Pancreas (tissue), 10 donors: Measurements from ENCODE around the gene RAB3C. TPM values are rescaled to one million over a fixed set of nuclear protein-coding genes. Genes with fewer than 3 reads are reported as not detected.
A peak's percentile ranks its signal among the peaks of the same experiment; 100 is the strongest.

Source experiments
- ATAC-seq, 4 donors: fragments of 200-7000 bp; cut with Tn5 transposase; one replicate each; pipeline versions ENCODE4 v1.8.0 to v1.9.1; 2020; ENCODE audit warnings: mild to moderate bottlenecking in 4 of 4, moderate library complexity in 4 of 4
- DNase-seq, 6 donors: peaks; one replicate each; pipeline ENCODE4 v3.0.0-alpha.2; 2020
- FAIRE-seq: peaks from 2 replicates; lab custom pipeline; 2012; peaks lifted over from hg19 to GRCh38; lab: Jason Lieb, UNC
- H3K27ac ChIP-seq, 4 donors: fragments of 200-600 bp; sonication (generic); 1 replicate in 3 of 4; 2 replicates in 1 of 4; pipeline versions ENCODE4 v1.5.0 to v1.8.0; 2020
- H3K27me3 ChIP-seq, 4 donors: fragments of 200-600 bp; one replicate each; pipeline ENCODE4 v1.8.0; 2021
- H3K36me3 ChIP-seq, 3 donors: fragments of 200-600 bp; sonication (generic) in 1 of 3; one replicate each; pipeline versions ENCODE4 v1.5.0 to v1.8.0; 2020 to 2021
- H3K4me1 ChIP-seq, 3 donors: fragments of 200-600 bp; one replicate each; pipeline ENCODE4 v1.8.0; 2021
- H3K4me3 ChIP-seq, 4 donors: fragments of 200-600 bp; sonication (generic) in 2 of 4; one replicate each; pipeline versions ENCODE4 v1.5.0 to v1.8.0; 2020 to 2021
- H3K9me3 ChIP-seq, 4 donors: fragments of 200-600 bp; one replicate each; pipeline ENCODE4 v1.8.0; 2021
- CTCF ChIP-seq, 4 donors: fragments of 200-600 bp; sonication (generic) in 3 of 4; IDR thresholded peaks; one replicate each; pipeline versions ENCODE4 v1.5.0 to v1.8.0; 2021; ENCODE audit warnings: antibody characterized with exemption in 4 of 4
- WGBS, 2 donors: extraction: QIAGEN DNeasy Blood & Tissue Kit; methylation state at CpG; one replicate each; pipeline ENCODE4 v1.1.7; 2013; 5-methylcytosine and 5-hydroxymethylcytosine counted together
- intact Hi-C, 3 donors: fragments of 100-400 bp; cut with DNase I; formaldehyde crosslinking; loops; one replicate each; pipeline versions ENCODE4 v1.11.1 to v1.14.2; 2022
- polyA plus RNA-seq, 2 donors: library from polyadenylated mRNA; stranded (reverse); fragments of 200-250 nt; gene quantifications; one replicate each; pipeline ENCODE4 v1.2.3, GENCODE V29; 2013
- total RNA-seq, 6 donors: library from RNA; stranded (reverse); fragmentation: NEBNext Ultra II Directional in 4 of 6; extraction: Animal tissue kit (Norgen Biotek cat#: 25700) in 4 of 6; gene quantifications; one replicate each; pipeline versions ENCODE4 v1.2.1 to v1.2.4, GENCODE V29; 2021 to 2023
- donor health status: healthy with polysubstance abuse.
- donor health status: DM: no; HTN: no; CAD: no; lungs with moderate emphysema.
- donor health status: DM: no; HTN: no; CAD: no.
- donor health status: control.
- donor health status: control.
- donor health status: Bipolar disorder and iron deficiency.
- donor health status: DM: yes; HTN: yes; CAD: no.
- donor health status: DM: no; HTN: no; CAD: no.
- donor health status: DM: no; HTN: no; CAD: no.
- donor health status: DM: yes; HTN: yes; CAD: no.

RAB3C gene
- total and polyA plus RNA-seq, 8 donors: 1.7 to 9.0 (median 4.8) TPM

GRCh38 chr5:58753446-58753845 is 170.6 kb downstream of the RAB3C start:
- Histone ChIP-seq H3K4me3 (no peak overlapping the region), H3K27me3 (no peaks in the 10 kb centered on the region), H3K27ac (no peak overlapping the region), H3K36me3 (no peaks in the 10 kb centered on the region), H3K9me3 (no peaks in the 10 kb centered on the region), H3K4me1 (no peaks in the 10 kb centered on the region)
- WGBS, 2 donors: 90 to 91% methylated on average over 5 of the region's 5 CpGs
- TF ChIP-seq CTCF (IDR thresholded peaks at IDR 0.05): no peak
- DNase-seq (no peak), ATAC-seq (no peak), FAIRE-seq (no peak)
- intact Hi-C loops: no loop called here

GRCh38 chr5:58754250-58754649 is 171.4 kb downstream of the RAB3C start:
- H3K9me3 ChIP-seq: no peaks in the 10 kb centered on the region
- no peaks in the 10 kb centered on the region for H3K27me3 ChIP-seq
- H3K4me3 ChIP-seq: no peak overlapping the region
- FAIRE-seq: no peak
- no peak for TF ChIP-seq CTCF (IDR thresholded peaks at IDR 0.05)
- peak in 1 of 4 donors; percentile 48 for ATAC-seq
- H3K27ac ChIP-seq: no peak overlapping the region
- intact Hi-C loops: no loop called here
- peaks cover 0 to 4% (median 0%) of the 10 kb centered on the region in 3 donors for H3K4me1 ChIP-seq
- DNase-seq: no peak
- WGBS, 2 donors: 62 to 63% methylated on average over 6 of the region's 6 CpGs
- H3K36me3 ChIP-seq: no peaks in the 10 kb centered on the region

DNA sequence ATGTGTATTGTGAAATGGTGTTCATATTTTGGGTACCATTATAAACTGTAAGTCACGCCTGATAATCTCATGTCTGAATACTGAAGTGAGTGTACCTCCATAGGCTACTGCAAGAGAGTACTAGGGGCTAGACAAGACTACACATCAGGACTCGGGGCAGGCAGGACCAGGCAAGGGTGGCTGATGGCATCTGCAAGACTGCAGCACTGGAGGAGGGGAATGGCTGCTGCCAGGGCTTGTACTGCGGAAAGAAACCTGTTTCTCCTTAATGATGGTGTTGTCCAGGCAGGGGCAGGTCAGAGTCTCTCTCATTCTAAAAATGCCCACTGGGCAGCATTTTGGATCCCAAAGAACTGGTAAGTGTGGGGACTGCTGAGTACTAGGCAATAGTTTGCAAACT is 172.5 kb downstream of the RAB3C start:
- no peak for ATAC-seq
- intact Hi-C loops: no loop called here
- no peak for DNase-seq
- no peaks in the 10 kb centered on the region for H3K27me3 ChIP-seq
- H3K9me3 ChIP-seq: no peaks in the 10 kb centered on the region
- H3K4me1 ChIP-seq: peaks cover 0 to 7% (median 4%) of the 10 kb centered on the region in 3 donors
- no peak for FAIRE-seq
- WGBS, 2 donors: 91 to 96% methylated on average over 3 of the region's 3 CpGs
- H3K36me3 ChIP-seq: no peaks in the 10 kb centered on the region
- no peak overlapping the region for H3K4me3 ChIP-seq
- no peak overlapping the region for H3K27ac ChIP-seq
- TF ChIP-seq CTCF (IDR thresholded peaks at IDR 0.05): no peak

- Histone ChIP-seq H3K27me3 (no peaks in the 10 kb centered on the region), H3K4me3 (peak overlapping the region in 2 of 4 donors; percentile 10 to 32), H3K36me3 (no peaks in the 10 kb centered on the region), H3K4me1 (peaks cover 4 to 21% (median 15%) of the 10 kb centered on the region in 3 donors), H3K9me3 (no peaks in the 10 kb centered on the region), H3K27ac (peak overlapping the region; percentile 3 to 59 (median 40))
- DNase-seq (no peak), ATAC-seq (peak; percentile 26 to 67 (median 60)), FAIRE-seq (no peak)
- intact Hi-C loops: no loop called here
- TF ChIP-seq CTCF (IDR thresholded peaks at IDR 0.05): no peak
- WGBS, 2 donors: 16% methylated on average over 4 of the region's 4 CpGs
Measured at GRCh38 chr5:58759745-58760144, 176.9 kb downstream of the RAB3C start.

GRCh38 chr5:58760222-58760621 is 177.3 kb downstream of the RAB3C start:
- TF ChIP-seq CTCF (IDR thresholded peaks at IDR 0.05): no peak
- WGBS, 2 donors: 88 to 93% methylated on average over 2 of the region's 2 CpGs
- ATAC-seq: no peak
- Histone ChIP-seq H3K9me3 (no peaks in the 10 kb centered on the region), H3K27ac (peak overlapping the region in 3 of 4 donors; percentile 23 to 59 (median 56)), H3K36me3 (no peaks in the 10 kb centered on the region), H3K4me1 (peaks cover 9 to 24% (median 19%) of the 10 kb centered on the region in 3 donors), H3K4me3 (peak overlapping the region in 1 of 4 donors; percentile 32), H3K27me3 (no peaks in the 10 kb centered on the region)
- no peak for DNase-seq
- no peak for FAIRE-seq
- intact Hi-C loops: no loop called here
